ENCODE data around the gene CRACR2A. TPM values are rescaled to one million over a fixed set of nuclear protein-coding genes. Genes with fewer than 3 reads are reported as not detected.

Gene CRACR2A
- total and polyA plus RNA-seq, 2 of the 4 experiments (the other 2 are of a cell fraction): 0.54 to 0.60 TPM

- Histone ChIP-seq H3K4me1 (ENCODE audit: control insufficient read depth, insufficient read depth, low read length) (no peaks in the 10 kb centered on the region), H3K9me1 (ENCODE audit: insufficient read depth, low read length) (no peaks in the 10 kb centered on the region), H3K23ac (ENCODE audit: low read depth, low read length) (no peak overlapping the region), H4K8ac (ENCODE audit: low read depth in 2 of 2, low read length in 2 of 2) (no peak overlapping the region), H3K36me3 (ENCODE audit: control insufficient read depth, insufficient read depth, low read length) (no peaks in the 10 kb centered on the region), H4K5ac (ENCODE audit: low read depth, low read length) (no peak overlapping the region), H2AK9ac (replicated peaks; ENCODE audit: low read depth, low read length, poor library complexity) (no peak overlapping the region), H3K56ac (ENCODE audit: extremely low read depth, insufficient read depth, low read length) (no peak overlapping the region), H4K91ac (ENCODE audit: insufficient read depth, low read depth, low read length) (no peak overlapping the region), H3K9ac (ENCODE audit: low read depth, low read length) (no peak overlapping the region), H3K27ac (ENCODE audit: insufficient read depth, low read length) (no peak overlapping the region), H3K79me1 (ENCODE audit: low read depth in 1 of 2, low read length in 2 of 2) (no peaks in the 10 kb centered on the region), H2AK5ac (ENCODE audit: low read depth, low read length) (no peak overlapping the region), H3K27me3 (ENCODE audit: control insufficient read depth, insufficient read depth, low read length) (peaks cover 14% of the 10 kb centered on the region), H3K4ac (ENCODE audit: low read depth, low read length) (no peak overlapping the region), H3K4me3 (ENCODE audit: insufficient read depth, low read depth, low read length) (no peak overlapping the region), H4K20me1 (ENCODE audit: insufficient read depth, low read length) (no peaks in the 10 kb centered on the region), H2AFZ (replicated peaks; ENCODE audit: low read length, poor library complexity) (no peak overlapping the region), H2BK20ac (ENCODE audit: low read depth, low read length) (no peak overlapping the region), H3K9me3 (ENCODE audit: control insufficient read depth, insufficient read depth, low read length) (no peaks in the 10 kb centered on the region), H3K4me2 (ENCODE audit: low read depth, low read length) (no peak overlapping the region), H2BK120ac (ENCODE audit: low read depth, low read length) (no peak overlapping the region), H2BK5ac (ENCODE audit: low read depth, low read length, poor library complexity, severe bottlenecking) (no peak overlapping the region), H2BK15ac (ENCODE audit: low read depth, low read length) (no peak overlapping the region), H3K18ac (ENCODE audit: low read depth, low read length) (no peak overlapping the region), H3K14ac (replicated peaks; ENCODE audit: low read depth, low read length) (no peak overlapping the region)
- CTCF ChIA-PET: no interaction called here
- no peak for DNase-seq
- POLR2A ChIA-PET (ENCODE audit: unreplicated experiment): no interaction called here
- BruUV-seq (replicated peaks): no TSS peak
- no peak for ATAC-seq (ENCODE audit: low read depth)
- TF ChIP-seq ELK1 (IDR thresholded peaks at IDR 0.05; ENCODE audit: borderline replicate concordance, low read depth, low read length): no peak
- TF ChIP-seq MAFK (IDR thresholded peaks at IDR 0.05; ENCODE audit: low read depth, low read length): no peak
- no peak for TF ChIP-seq MAZ (IDR thresholded peaks at IDR 0.05; ENCODE audit: borderline replicate concordance, low read depth, low read length)
- WGBS, 2 experiments (ENCODE audit: extremely low coverage in 2 of 2, insufficient read length in 1 of 2): no CpG with 5 or more reads among the region's 7 CpGs
- in situ Hi-C loops (cut with MboI; ENCODE audit: low sequenced_read_pairs) (loop anchor here (10.0 kb wide), 1 partner anchor 108 kb away; no protein-coding TSS in a partner anchor), intact Hi-C loops (cut with micrococcal nuclease) (no loop called here), dilution Hi-C loops (cut with HindIII; ENCODE audit: low sequenced_read_pairs, unreplicated experiment) (no loop called here)
Observed at GRCh38 chr12:3666441-3666840, 86.5 kb downstream of the CRACR2A start.

Measured in IMR-90 (cell line).